ENCODE results near the gene DNMT3A. TPM values are rescaled to one million over a fixed set of nuclear protein-coding genes. Genes with fewer than 3 reads are reported as not detected.
"Not testable (repeated sequence)": the region's sequence is repeated elsewhere in the genome, so short reads cannot be mapped to it uniquely, and the experiment has no call there.

DNMT3A gene
- total RNA-seq, 2 donors from 2014 or later, result 8.9 to 32.2 TPM

DNA sequence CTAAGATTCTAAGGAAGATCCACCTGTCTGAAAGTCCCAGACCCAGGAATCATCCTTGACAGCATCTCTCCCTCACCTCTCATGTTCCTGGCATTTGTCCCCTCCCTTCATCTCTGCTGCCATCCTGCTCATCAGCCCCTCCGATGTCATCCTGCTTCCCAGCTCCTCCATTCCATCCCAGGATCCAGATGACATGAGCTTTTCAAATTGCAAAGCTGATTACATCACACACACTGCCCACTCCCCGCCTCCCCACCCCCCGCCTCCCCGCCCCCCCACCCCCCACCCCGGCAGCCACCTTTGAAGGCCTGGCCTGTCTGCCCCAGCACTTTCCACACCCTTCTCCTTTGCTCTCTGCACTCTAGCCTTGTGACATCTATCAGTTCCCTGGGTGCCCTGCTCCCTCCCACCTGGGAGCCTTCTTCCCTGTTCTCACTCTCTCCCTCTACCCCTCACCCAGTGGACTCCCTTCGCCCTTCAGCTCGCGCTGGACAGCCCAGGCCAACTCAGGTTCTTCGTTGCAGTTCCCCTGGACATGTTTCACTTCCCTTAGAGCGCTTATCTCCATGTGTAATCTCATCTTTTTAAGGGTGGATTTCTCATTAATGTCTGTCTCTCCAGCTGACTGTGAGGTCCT, 61.6 kb downstream of the DNMT3A start:
- no peak overlapping the region for H3K4me3 Mint-ChIP-seq

DNA sequence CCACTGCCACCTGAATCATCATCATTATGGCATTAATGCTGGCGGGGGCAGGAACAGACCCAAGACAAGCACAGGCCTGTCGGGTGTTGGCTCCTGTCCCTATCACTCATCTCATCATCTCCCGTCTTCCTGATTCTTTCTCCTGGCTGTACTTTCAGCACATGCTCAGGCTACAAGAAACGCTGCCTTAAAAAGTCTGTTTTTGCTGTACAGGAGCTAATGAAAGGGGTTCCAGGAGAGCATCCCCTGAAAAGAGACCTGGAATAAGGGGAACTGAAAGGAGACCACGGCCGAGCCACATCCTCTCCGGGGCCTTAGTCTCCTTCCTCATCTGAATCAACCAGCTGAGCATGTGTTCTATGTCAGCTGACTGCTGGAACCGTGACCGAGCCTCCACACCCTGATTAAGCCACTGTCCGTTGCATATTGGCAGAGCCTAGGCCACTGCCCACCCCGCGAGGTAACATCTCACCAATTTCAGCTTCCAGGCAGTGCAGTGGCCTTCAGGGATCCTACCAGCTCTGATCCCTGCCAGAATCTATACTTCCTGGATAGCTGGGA, 62.6 kb downstream of the DNMT3A start:
- no peaks in the 10 kb centered on the region for H3K9me3 Mint-ChIP-seq
- no peak for DNase-seq (ENCODE audit: low spot score)
- peaks cover 21 to 26% of the 10 kb centered on the region in 2 donors for H3K4me1 Mint-ChIP-seq (ENCODE audit: low read depth in 2 of 2)
- peak overlapping the region in 1 of 2 donors; percentile 49 for H3K27ac Mint-ChIP-seq
- no peaks in the 10 kb centered on the region for H3K27me3 Mint-ChIP-seq
- H3K4me3 Mint-ChIP-seq, result peak overlapping the region; percentile 22
- H3K36me3 Mint-ChIP-seq, result no peaks in the 10 kb centered on the region
- peak in 1 of 2 donors; percentile 45 for ATAC-seq

More for the DNA sequence above, 61.6 kb downstream of the DNMT3A start:
- no peak for DNase-seq (ENCODE audit: low spot score)
- Mint-ChIP-seq H3K27ac (no peak overlapping the region), H3K9me3 (no peaks in the 10 kb centered on the region), H3K36me3 (no peaks in the 10 kb centered on the region), H3K4me1 (ENCODE audit: low read depth in 2 of 2) (peaks cover 16 to 21% of the 10 kb centered on the region in 2 donors), H3K27me3 (no peaks in the 10 kb centered on the region)
- ATAC-seq, result no peak

DNA sequence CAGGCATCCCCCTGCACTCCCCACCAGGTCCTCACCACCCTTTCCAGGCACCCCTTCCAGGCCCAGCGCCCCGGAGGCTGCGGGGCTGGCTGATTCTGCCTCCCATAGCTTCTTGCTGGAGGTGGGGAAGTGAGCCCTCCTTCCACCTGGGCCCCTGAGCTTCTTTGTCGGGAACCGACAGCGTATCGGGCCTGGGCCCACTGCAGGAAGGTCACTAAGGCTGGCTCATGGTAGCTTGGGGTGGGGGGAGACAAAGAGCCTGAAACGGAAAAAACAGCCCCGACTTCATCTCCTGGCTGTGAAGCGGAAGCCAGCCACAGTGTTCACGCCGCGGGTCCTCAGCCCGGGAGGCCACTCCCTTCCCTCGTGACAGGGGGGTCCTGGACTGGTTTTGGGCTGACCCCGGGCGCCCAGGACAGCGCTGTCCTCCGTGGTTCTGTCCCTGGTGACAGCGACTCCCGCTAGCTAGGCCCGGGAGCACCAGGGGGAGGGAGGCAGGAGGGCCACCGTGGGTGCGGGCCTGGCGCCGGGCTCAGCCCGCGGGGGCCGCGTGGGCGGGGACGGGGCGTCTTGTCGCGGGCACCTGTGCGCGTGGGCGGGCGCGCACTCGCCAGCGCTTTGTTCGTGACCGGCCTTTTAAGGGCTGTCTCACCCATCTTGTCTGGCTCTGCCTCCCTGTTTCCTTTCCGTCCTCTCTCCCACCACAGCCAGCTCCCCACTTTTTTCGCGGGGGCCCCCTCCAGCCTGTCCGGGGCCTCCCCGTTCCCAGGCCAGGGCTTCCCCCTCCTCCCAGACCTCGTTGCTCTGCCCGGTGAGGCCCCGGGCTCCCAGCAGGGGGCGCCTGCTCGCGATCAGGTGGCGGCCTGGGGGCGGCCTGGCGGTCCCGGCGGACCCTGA, 64.9 kb downstream of the DNMT3A start:
- DNase-seq (ENCODE audit: low spot score) (peak; percentile 84), ATAC-seq (peak; percentile 81 to 87)
- Mint-ChIP-seq H3K4me3 (peak overlapping the region; percentile 54), H3K9me3 (no peaks in the 10 kb centered on the region), H3K4me1 (ENCODE audit: low read depth in 2 of 2) (peaks cover 31 to 36% of the 10 kb centered on the region in 2 donors), H3K36me3 (no peaks in the 10 kb centered on the region), H3K27ac (peak overlapping the region; percentile 21 to 59), H3K27me3 (no peaks in the 10 kb centered on the region)

DNA sequence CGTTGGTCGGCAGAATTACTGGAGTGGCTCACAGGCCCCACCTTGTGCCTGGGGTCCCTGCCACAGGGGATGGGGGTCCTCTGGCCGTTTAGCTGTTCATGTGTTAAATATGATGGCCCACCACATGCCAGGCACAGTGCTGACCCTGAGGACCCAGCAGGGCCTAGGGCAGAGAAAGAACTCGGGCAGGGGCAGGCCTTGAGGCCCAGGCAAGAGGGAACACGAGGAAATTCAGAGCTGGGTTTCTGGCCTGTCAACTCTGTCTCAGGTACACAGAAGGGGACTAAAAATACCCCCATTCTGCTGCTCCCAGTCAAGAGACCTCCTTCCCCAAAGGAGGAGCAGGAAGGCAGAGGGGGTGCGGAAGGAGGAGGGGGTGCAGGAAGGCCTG, 66.2 kb downstream of the DNMT3A start:
- H3K4me1 Mint-ChIP-seq (ENCODE audit: low read depth in 2 of 2), result peaks cover 31 to 36% of the 10 kb centered on the region in 2 donors
- DNase-seq (ENCODE audit: low spot score) (no peak), ATAC-seq (no peak)
- no peaks in the 10 kb centered on the region for H3K27me3 Mint-ChIP-seq
- H3K4me3 Mint-ChIP-seq, result peak overlapping the region; percentile 39
- peak overlapping the region; percentile 77 to 85 for H3K27ac Mint-ChIP-seq
- H3K36me3 Mint-ChIP-seq, result no peaks in the 10 kb centered on the region
- H3K9me3 Mint-ChIP-seq, result no peaks in the 10 kb centered on the region

DNA sequence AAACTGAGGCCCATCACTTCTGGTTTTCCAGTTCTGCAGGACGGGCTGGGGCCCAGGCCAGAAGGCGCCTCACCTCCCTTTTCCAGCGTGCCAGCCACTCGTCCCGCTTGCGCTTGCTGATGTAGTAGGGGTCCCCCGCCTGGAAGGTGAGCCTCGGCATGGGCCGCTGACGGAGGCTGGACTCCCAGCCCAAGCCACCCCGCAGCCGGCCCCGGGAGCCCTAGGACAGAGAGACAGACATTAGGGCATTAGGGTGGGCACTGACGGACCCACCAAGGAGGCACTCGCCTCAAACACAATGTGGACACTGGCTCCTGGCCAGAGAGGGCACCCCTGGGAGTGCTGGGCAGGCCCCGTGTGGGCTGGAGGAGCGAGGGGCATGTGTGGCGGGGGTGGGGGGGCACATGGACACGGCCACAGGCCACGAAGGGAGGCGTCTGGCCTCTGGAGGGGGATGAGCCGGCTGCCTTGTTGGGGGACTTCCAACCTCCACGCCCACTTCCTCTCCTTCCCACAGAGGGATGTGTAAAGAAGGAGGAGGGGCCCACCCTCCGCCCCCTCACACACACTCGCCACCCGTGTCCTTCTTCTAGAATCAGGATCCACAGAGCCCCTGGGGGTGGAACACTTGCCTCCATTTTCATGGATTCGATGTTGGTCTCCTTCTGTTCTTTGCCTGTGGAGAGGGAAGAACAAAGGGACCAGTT, 66.7 kb downstream of the DNMT3A start:
- no peaks in the 10 kb centered on the region for H3K36me3 Mint-ChIP-seq
- H3K4me1 Mint-ChIP-seq (ENCODE audit: low read depth in 2 of 2), result peaks cover 31 to 33% of the 10 kb centered on the region in 2 donors
- no peaks in the 10 kb centered on the region for H3K9me3 Mint-ChIP-seq
- peak; percentile 66 to 81 for ATAC-seq
- peak overlapping the region; percentile 83 to 85 for H3K27ac Mint-ChIP-seq
- peak; percentile 81 for DNase-seq (ENCODE audit: low spot score)
- H3K27me3 Mint-ChIP-seq, result no peaks in the 10 kb centered on the region
- H3K4me3 Mint-ChIP-seq, result peak overlapping the region; percentile 62

DNA sequence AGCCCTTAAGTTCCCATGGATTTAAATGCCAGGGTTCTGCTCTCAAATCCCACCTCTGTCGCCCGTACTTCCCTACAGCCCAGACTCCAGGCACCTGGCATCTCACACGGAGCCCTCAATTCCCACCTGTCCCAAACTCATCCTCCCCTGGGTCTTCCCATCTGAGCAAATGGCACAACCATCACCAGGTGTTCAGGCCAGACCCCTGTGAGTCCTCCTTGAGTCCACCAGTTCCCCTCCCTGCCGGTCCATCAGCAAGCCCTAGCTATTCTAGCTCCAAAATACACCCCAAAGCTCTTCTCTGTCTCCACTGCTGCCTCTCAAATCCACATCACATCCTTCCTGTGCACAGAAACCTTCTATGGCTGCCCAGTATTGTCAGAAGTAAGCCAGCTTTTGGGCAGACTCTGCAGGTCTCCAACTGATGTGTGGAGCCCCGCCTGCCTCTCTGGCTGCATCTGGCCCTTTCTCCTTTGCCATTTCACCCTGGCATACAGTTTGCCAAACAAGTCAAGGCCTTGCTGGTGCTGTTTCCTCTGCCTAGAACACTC, 67.7 kb downstream of the DNMT3A start:
- peak overlapping the region; percentile 77 to 83 for H3K27ac Mint-ChIP-seq
- no peaks in the 10 kb centered on the region for H3K9me3 Mint-ChIP-seq
- H3K36me3 Mint-ChIP-seq, result no peaks in the 10 kb centered on the region
- ATAC-seq, result no peak
- no peak for DNase-seq (ENCODE audit: low spot score)
- peak overlapping the region; percentile 62 for H3K4me3 Mint-ChIP-seq
- H3K27me3 Mint-ChIP-seq, result no peaks in the 10 kb centered on the region
- peaks cover 26 to 29% of the 10 kb centered on the region in 2 donors for H3K4me1 Mint-ChIP-seq (ENCODE audit: low read depth in 2 of 2)

DNA sequence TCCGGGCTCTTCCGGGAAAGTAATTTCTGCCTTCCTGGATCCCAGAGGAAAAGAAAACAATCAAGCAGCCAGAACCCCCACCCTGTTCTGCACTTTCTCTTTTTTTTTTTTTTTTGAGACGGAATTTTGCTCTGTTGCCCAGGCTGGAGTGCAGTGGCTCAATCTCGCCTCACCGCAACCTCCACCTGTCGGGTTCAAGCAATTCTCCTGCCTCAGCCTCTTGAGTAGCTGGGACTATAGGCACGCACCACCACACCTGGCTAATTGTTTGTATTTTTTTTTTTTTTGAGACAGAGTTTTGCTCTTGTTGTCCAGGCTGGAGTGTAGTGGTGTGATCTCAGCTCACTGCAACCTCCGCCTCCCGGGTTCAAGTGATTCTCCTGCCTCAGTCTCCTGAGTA, 69.0 kb downstream of the DNMT3A start:
- H3K4me3 Mint-ChIP-seq; H3K9me3 Mint-ChIP-seq; ATAC-seq; H3K27me3 Mint-ChIP-seq; H3K36me3 Mint-ChIP-seq; DNase-seq (ENCODE audit: low spot score): not testable (repeated sequence)
- H3K27ac Mint-ChIP-seq, result peak overlapping the region in 1 of 2 donors; percentile 83
- H3K4me1 Mint-ChIP-seq (ENCODE audit: low read depth in 2 of 2), result peaks cover 20 to 29% of the 10 kb centered on the region in 2 donors

DNA sequence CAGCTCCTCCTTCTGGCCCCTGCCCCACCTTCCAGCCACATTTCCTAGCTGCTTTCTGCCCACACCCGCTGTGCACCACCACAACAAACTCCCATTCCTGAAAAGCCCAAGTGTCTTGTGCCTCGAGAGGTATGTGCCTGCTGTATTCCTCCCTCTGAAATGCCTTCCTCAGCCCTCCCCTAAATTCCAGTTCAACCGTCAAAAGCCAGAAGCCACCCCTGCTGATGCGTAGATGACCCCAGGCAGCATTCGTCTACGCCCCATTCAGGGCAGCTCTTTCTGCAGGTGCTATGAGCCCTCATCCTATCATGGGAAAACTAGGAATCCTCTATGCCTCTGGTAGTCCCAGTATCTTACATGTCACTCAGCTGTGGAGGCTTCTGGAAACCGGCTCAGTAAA, 71.7 kb downstream of the DNMT3A start:
- no peak for DNase-seq (ENCODE audit: low spot score)
- Mint-ChIP-seq H3K4me1 (ENCODE audit: low read depth in 2 of 2) (peaks cover 22 to 31% of the 10 kb centered on the region in 2 donors), H3K4me3 (no peak overlapping the region), H3K27ac (no peak overlapping the region), H3K36me3 (no peaks in the 10 kb centered on the region), H3K9me3 (no peaks in the 10 kb centered on the region), H3K27me3 (no peaks in the 10 kb centered on the region)
- no peak for ATAC-seq

DNA sequence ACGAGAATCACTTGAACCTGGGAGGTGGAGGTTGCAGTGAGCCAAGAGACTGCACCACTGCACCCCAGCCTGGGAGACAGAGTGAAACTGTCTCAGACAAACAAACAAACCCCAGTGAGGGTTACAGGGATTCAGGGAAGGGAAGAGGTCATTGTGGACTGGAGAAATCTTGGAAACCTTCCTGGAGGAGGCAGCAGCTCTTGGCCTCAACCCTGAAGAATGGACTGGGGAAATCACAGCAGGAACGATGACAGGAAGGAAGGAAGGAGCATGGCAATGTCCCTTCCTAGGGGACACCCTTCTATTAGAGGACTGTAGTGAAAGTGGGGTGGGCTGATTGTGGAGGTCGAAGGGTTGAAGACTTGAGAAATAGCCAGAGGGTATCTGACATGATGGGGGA, 72.5 kb downstream of the DNMT3A start:
- Mint-ChIP-seq H3K4me3 (no peak overlapping the region), H3K4me1 (ENCODE audit: low read depth in 2 of 2) (peaks cover 16 to 29% of the 10 kb centered on the region in 2 donors), H3K36me3 (no peaks in the 10 kb centered on the region), H3K27me3 (no peaks in the 10 kb centered on the region), H3K27ac (no peak overlapping the region), H3K9me3 (no peaks in the 10 kb centered on the region)
- ATAC-seq, result no peak
- DNase-seq (ENCODE audit: low spot score), result no peak

DNA sequence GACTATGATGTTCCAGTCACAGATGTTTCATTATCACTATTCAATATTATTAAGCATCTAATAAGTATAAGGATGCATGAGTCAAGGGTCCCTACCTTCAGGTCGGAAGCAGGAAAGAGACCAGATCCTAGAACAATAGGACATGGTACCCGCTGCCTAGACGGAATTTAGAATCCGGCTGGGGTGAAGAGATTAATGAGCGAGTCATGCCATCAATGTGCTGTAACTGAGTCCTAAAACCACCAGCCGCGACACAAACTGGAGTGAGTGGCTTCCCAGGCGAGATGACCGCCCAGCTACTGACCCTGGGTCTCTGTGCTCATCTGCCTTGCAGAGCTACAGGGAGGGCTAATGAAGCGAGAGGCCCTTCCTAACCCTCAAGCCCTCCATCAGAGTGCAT, 73.6 kb downstream of the DNMT3A start:
- DNase-seq (ENCODE audit: low spot score) (no peak), ATAC-seq (no peak)
- no peaks in the 10 kb centered on the region for H3K36me3 Mint-ChIP-seq
- peaks cover 6 to 19% of the 10 kb centered on the region in 2 donors for H3K4me1 Mint-ChIP-seq (ENCODE audit: low read depth in 2 of 2)
- no peaks in the 10 kb centered on the region for H3K9me3 Mint-ChIP-seq
- no peaks in the 10 kb centered on the region for H3K27me3 Mint-ChIP-seq
- H3K27ac Mint-ChIP-seq, result no peak overlapping the region
- H3K4me3 Mint-ChIP-seq, result no peak overlapping the region

DNA sequence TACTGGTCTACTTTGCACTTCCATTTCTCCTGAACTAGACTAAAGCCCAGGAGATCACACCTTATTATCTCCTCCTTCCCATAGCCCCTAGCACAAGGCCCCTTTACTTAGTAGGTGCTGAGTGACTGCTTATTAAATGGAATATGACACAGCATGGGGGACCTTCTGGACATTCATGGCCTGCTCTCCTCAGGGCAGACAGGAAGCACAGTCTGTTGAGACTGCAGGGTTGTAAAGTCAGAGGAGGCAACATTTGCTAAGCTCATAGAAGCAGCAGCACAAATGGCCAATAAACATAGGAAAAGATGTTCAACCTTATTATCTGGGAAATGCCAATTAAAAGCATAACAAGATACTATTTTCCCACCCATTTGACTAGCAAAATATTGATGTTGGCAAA, 75.3 kb downstream of the DNMT3A start:
- DNase-seq (ENCODE audit: low spot score) (no peak), ATAC-seq (no peak)
- H3K27ac Mint-ChIP-seq, result no peak overlapping the region
- H3K4me1 Mint-ChIP-seq (ENCODE audit: low read depth in 2 of 2), result peaks cover 6 to 19% of the 10 kb centered on the region in 2 donors
- no peak overlapping the region for H3K4me3 Mint-ChIP-seq
- H3K27me3 Mint-ChIP-seq, result no peaks in the 10 kb centered on the region
- no peaks in the 10 kb centered on the region for H3K9me3 Mint-ChIP-seq
- H3K36me3 Mint-ChIP-seq, result no peaks in the 10 kb centered on the region

DNA sequence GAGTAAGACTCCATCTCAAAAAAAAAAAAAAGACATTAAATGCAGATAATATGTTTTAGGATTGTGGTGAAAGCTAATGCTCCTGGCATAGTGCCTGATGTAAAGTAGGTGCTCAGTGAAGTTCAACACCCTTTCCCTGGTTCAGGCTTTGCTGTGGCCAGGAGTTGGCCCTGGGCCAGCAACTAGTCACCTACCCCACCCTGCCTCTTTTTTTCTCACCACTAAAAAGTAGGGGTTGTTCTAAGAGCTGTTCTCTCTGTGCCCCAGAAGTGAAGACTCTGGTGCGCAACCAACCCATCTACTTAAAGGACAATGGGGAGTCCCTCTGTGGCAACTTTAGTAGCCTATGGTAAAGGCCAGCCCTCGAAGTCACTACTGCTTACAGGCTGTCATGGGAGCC, 75.9 kb downstream of the DNMT3A start:
- Mint-ChIP-seq H3K4me1 (ENCODE audit: low read depth in 2 of 2) (peaks cover 6 to 19% of the 10 kb centered on the region in 2 donors), H3K4me3 (no peak overlapping the region), H3K36me3 (no peaks in the 10 kb centered on the region), H3K9me3 (no peaks in the 10 kb centered on the region), H3K27ac (no peak overlapping the region), H3K27me3 (no peaks in the 10 kb centered on the region)
- DNase-seq (ENCODE audit: low spot score), result no peak
- ATAC-seq, result no peak

DNA sequence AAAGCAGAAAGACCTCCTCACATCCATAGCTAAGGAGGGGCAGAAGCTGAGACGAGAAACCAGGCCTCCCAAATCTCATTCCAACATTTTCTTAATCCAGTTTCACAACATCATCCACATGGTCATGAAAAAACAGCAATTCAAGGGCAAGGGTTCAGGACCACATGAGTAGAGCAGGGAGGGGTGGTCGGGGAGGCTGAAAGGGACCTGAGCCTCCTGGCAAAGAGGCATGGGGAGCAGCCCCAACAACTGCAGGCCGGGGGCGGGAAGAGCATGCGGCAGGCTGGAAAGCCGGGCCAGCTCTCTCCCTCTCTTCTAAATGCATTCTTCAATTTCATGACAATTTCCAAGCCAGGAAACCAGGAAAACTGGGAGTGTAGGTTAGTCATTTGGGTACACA, 76.7 kb downstream of the DNMT3A start:
- ATAC-seq, result no peak
- Mint-ChIP-seq H3K27me3 (no peaks in the 10 kb centered on the region), H3K9me3 (no peaks in the 10 kb centered on the region), H3K4me1 (ENCODE audit: low read depth in 2 of 2) (peaks cover 6 to 19% of the 10 kb centered on the region in 2 donors), H3K36me3 (no peaks in the 10 kb centered on the region), H3K27ac (no peak overlapping the region), H3K4me3 (no peak overlapping the region)
- DNase-seq (ENCODE audit: low spot score), result no peak
